HAP-1 (cell line): ENCODE measurements around the gene MTF1.
"Not testable (repeated sequence)": the region's sequence is repeated elsewhere in the genome, so short reads cannot be mapped to it uniquely, and the experiment has no call there.

ENCODE experiments used
- DNase-seq, 2 experiments: peaks; one replicate each; pipeline ENCODE4 v3.0.0-alpha.2; 2016 to 2020; ENCODE audit warnings: low spot score in 2 of 2
- H3K27me3 ChIP-seq: fragments of 250-450 bp; sonication (Bioruptor Pico); 2 replicates; pipeline ENCODE4 v1.5.1; 2020; ENCODE audit warnings: low read depth, mild to moderate bottlenecking, moderate library complexity
- H3K36me3 ChIP-seq: fragments of 250-450 bp; sonication (Bioruptor Pico); replicated peaks from 2 replicates; pipeline ENCODE4 v1.5.1; 2020; ENCODE audit warnings: mild to moderate bottlenecking
- H3K4me1 ChIP-seq: fragments of 250-450 bp; sonication (Bioruptor Pico); 2 replicates; pipeline ENCODE4 v1.5.1; 2020; ENCODE audit warnings: mild to moderate bottlenecking
- H3K4me3 ChIP-seq: fragments of 250-450 bp; sonication (Bioruptor Pico); 2 replicates; pipeline ENCODE4 v1.5.1; 2020; ENCODE audit warnings: mild to moderate bottlenecking, moderate library complexity
- H3K9me3 ChIP-seq: fragments of 250-450 bp; sonication (Bioruptor Pico); 2 replicates; pipeline ENCODE4 v1.5.1; 2020; ENCODE audit warnings: mild to moderate bottlenecking, moderate library complexity
- in situ Hi-C: fragments of 300-500 bp; cut with MboI; formaldehyde crosslinking; loops from 3 replicates; pipeline ENCODE4 v1.14.3; 2020; ENCODE audit warnings: low sequenced_read_pairs, inconsistent platforms, mixed read lengths

MTF1 gene

GRCh38 chr1:37859507-37860345, at the start of gene MTF1:
Gene MTF1 (minus strand): TSS chr1:37859592. CDS start chr1:37857658, 1,934 bp downstream.
- Histone ChIP-seq H3K4me3 (peak within 1 kb of the TSS; percentile 97), H3K9me3 (no peaks in the 10 kb centered on the region), H3K27me3 (no peaks in the 10 kb centered on the region), H3K4me1 (peaks cover 10% of the 10 kb centered on the region), H3K36me3 (peaks cover 38% of the 10 kb centered on the region)
- DNase-seq, result peak; percentile 92 to 97
- in situ Hi-C loops, result loop anchor here (5.0 kb wide), 1 partner anchor 52 kb away; the partner anchor contains the start of genes C1orf122 and YRDC

GRCh38 chr1:37908531-37908930, 49.1 kb upstream of the MTF1 start:
- DNase-seq, H3K9me3 ChIP-seq, H3K36me3 ChIP-seq, H3K27me3 ChIP-seq, H3K4me3 ChIP-seq, in situ Hi-C loops: not testable (repeated sequence)
- H3K4me1 ChIP-seq, result peaks cover 27% of the 10 kb centered on the region

GRCh38 chr1:37907416-37908125, 48.2 kb upstream of the MTF1 start:
- in situ Hi-C loops, H3K36me3 ChIP-seq, DNase-seq: not testable (repeated sequence)

GRCh38 chr1:37906591-37906990, 47.2 kb upstream of the MTF1 start:
- H3K9me3 ChIP-seq, H3K4me3 ChIP-seq, H3K36me3 ChIP-seq, DNase-seq, in situ Hi-C loops, H3K27me3 ChIP-seq: not testable (repeated sequence)
- peaks cover 27% of the 10 kb centered on the region for H3K4me1 ChIP-seq

More at GRCh38 chr1:37907416-37908125, 48.2 kb upstream of the MTF1 start:
- peaks cover 27% of the 10 kb centered on the region for H3K4me1 ChIP-seq
- H3K27me3 ChIP-seq, H3K4me3 ChIP-seq, H3K9me3 ChIP-seq: not testable (repeated sequence)

- Histone ChIP-seq H3K9me3 (no peaks in the 10 kb centered on the region), H3K36me3 (no peaks in the 10 kb centered on the region), H3K27me3 (no peaks in the 10 kb centered on the region), H3K4me1 (peaks cover 27% of the 10 kb centered on the region), H3K4me3 (no peak overlapping the region)
- DNase-seq, result no peak
- in situ Hi-C loops, result no loop called here
Observed at GRCh38 chr1:37905727-37906126, 46.3 kb upstream of the MTF1 start.

GRCh38 chr1:37903921-37904320, 44.5 kb upstream of the MTF1 start:
- H3K9me3 ChIP-seq, H3K36me3 ChIP-seq, DNase-seq, in situ Hi-C loops, H3K4me3 ChIP-seq, H3K27me3 ChIP-seq: not testable (repeated sequence)
- H3K4me1 ChIP-seq, result peaks cover 27% of the 10 kb centered on the region

- H3K9me3 ChIP-seq, result no peaks in the 10 kb centered on the region
- in situ Hi-C loops, result no loop called here
- no peaks in the 10 kb centered on the region for H3K27me3 ChIP-seq
- H3K36me3 ChIP-seq, result no peaks in the 10 kb centered on the region
- H3K4me3 ChIP-seq, result no peak overlapping the region
- peaks cover 27% of the 10 kb centered on the region for H3K4me1 ChIP-seq
- no peak for DNase-seq
Observed at GRCh38 chr1:37902983-37903382, 43.6 kb upstream of the MTF1 start.

- peaks cover 19% of the 10 kb centered on the region for H3K4me1 ChIP-seq
- no peaks in the 10 kb centered on the region for H3K27me3 ChIP-seq
- H3K36me3 ChIP-seq, result no peaks in the 10 kb centered on the region
- H3K9me3 ChIP-seq, result no peaks in the 10 kb centered on the region
- no peak for DNase-seq
- in situ Hi-C loops, result no loop called here
- H3K4me3 ChIP-seq, result no peak overlapping the region
Observed at GRCh38 chr1:37901893-37902225, 42.5 kb upstream of the MTF1 start.

- Histone ChIP-seq H3K4me3 (no peak overlapping the region), H3K36me3 (no peaks in the 10 kb centered on the region), H3K9me3 (no peaks in the 10 kb centered on the region), H3K4me1 (peaks cover 17% of the 10 kb centered on the region), H3K27me3 (no peaks in the 10 kb centered on the region)
- no peak for DNase-seq
- in situ Hi-C loops, result no loop called here
Observed at GRCh38 chr1:37901191-37901892, 42.0 kb upstream of the MTF1 start.

GRCh38 chr1:37897563-37897962, 38.2 kb upstream of the MTF1 start:
- H3K9me3 ChIP-seq, in situ Hi-C loops, H3K4me3 ChIP-seq, DNase-seq, H3K4me1 ChIP-seq, H3K27me3 ChIP-seq, H3K36me3 ChIP-seq: not testable (repeated sequence)

- in situ Hi-C loops, result no loop called here
- Histone ChIP-seq H3K36me3 (peaks cover 9% of the 10 kb centered on the region), H3K4me1 (no peaks in the 10 kb centered on the region; the same call in 1 of the 2 replicates), H3K4me3 (no peak overlapping the region), H3K9me3 (no peaks in the 10 kb centered on the region), H3K27me3 (no peaks in the 10 kb centered on the region)
- DNase-seq, result no peak
Observed at GRCh38 chr1:37893673-37894072, 34.3 kb upstream of the MTF1 start.

GRCh38 chr1:37892151-37893047, 33.0 kb upstream of the MTF1 start:
- Histone ChIP-seq H3K9me3 (no peaks in the 10 kb centered on the region), H3K36me3 (peaks cover 17% of the 10 kb centered on the region), H3K27me3 (no peaks in the 10 kb centered on the region), H3K4me1 (no peaks in the 10 kb centered on the region), H3K4me3 (no peak overlapping the region)
- in situ Hi-C loops, result no loop called here
- DNase-seq, result no peak

- Histone ChIP-seq H3K4me3 (no peak overlapping the region), H3K4me1 (no peaks in the 10 kb centered on the region), H3K27me3 (no peaks in the 10 kb centered on the region), H3K36me3 (peaks cover 33% of the 10 kb centered on the region), H3K9me3 (no peaks in the 10 kb centered on the region)
- DNase-seq, result peak in 1 of 2 experiments; percentile 36
- in situ Hi-C loops, result no loop called here
Observed at GRCh38 chr1:37890378-37891014, 31.1 kb upstream of the MTF1 start.
